IMR-90 (cell line): ENCODE results near the gene EDN2. TPM values are rescaled to one million over a fixed set of nuclear protein-coding genes. Genes with fewer than 3 reads are reported as not detected.

ENCODE experiments used
- ATAC-seq: fragments of 200-7000 bp; cut with Tn5 transposase; 2 replicates; pipeline ENCODE4 v1.9.1; 2020; ENCODE audit warnings: low read depth, mild to moderate bottlenecking, moderate library complexity
- BruUV-seq: library from RNA; stranded (reverse); fragments of 400-500 nt; replicated peaks from 2 replicates; lab custom pipeline; 2021; lab: Mats Ljungman, UMichigan
- CTCF ChIA-PET: fragments of 300-600 bp; formaldehyde crosslinking; extraction: SDS; loops from one replicate; lab custom pipeline; 2021; ENCODE audit warnings: antibody characterized with exemption; lab: Yijun Ruan, JAX
- POLR2A ChIA-PET: fragments of 300-600 bp; sonication (Branson Sonifier 250); formaldehyde crosslinking; loops from one replicate; lab custom pipeline; 2022; ENCODE audit warnings: antibody characterized with exemption; ENCODE audit not compliant: unreplicated experiment; lab: Charles Lee
- DNase-seq: peaks from one replicate; pipeline ENCODE4 v3.0.0; 2013
- H2AFZ ChIP-seq: replicated peaks from 2 replicates; pipeline ENCODE3; 2013; ENCODE audit warnings: low read length, mild to moderate bottlenecking; ENCODE audit not compliant: poor library complexity
- H2AK5ac ChIP-seq: 2 replicates; pipeline ENCODE4 v1.6.1; 2013; ENCODE audit warnings: low read depth, low read length, inconsistent platforms
- H2AK9ac ChIP-seq: replicated peaks from 2 replicates; pipeline ENCODE3; 2013; ENCODE audit warnings: mild to moderate bottlenecking, low read depth, low read length, moderate library complexity; ENCODE audit not compliant: poor library complexity
- H2BK120ac ChIP-seq: 2 replicates; pipeline ENCODE4 v1.6.1; 2013; ENCODE audit warnings: low read depth, low read length, inconsistent platforms
- H2BK15ac ChIP-seq: 3 replicates; pipeline ENCODE4 v1.6.1; 2013; ENCODE audit warnings: low read depth, low read length, inconsistent platforms
- H2BK20ac ChIP-seq: 2 replicates; pipeline ENCODE4 v1.6.1; 2013; ENCODE audit warnings: low read depth, mild to moderate bottlenecking, inconsistent platforms, low read length, moderate library complexity
- H2BK5ac ChIP-seq: 2 replicates; pipeline ENCODE4 v1.6.1; 2013; ENCODE audit warnings: mild to moderate bottlenecking, low read depth, low read length, inconsistent platforms; ENCODE audit not compliant: poor library complexity, severe bottlenecking
- H3K14ac ChIP-seq: replicated peaks from 2 replicates; pipeline ENCODE4 v1.6.1; 2013; ENCODE audit warnings: low read depth, low read length, inconsistent platforms
- H3K18ac ChIP-seq: 2 replicates; pipeline ENCODE4 v1.6.1; 2013; ENCODE audit warnings: low read depth, low read length, control low read depth
- H3K23ac ChIP-seq: 2 replicates; pipeline ENCODE4 v1.6.1; 2013; ENCODE audit warnings: low read depth, low read length, inconsistent platforms
- H3K27ac ChIP-seq: 2 replicates; pipeline ENCODE4 v1.5.1; 2013; ENCODE audit warnings: mild to moderate bottlenecking, control low read depth, low read length; ENCODE audit not compliant: insufficient read depth
- H3K27me3 ChIP-seq: 2 replicates; pipeline ENCODE4 v1.6.1; 2013; ENCODE audit warnings: low read length; ENCODE audit not compliant: control insufficient read depth, insufficient read depth
- H3K36me3 ChIP-seq: 2 replicates; pipeline ENCODE4 v1.6.1; 2013; ENCODE audit warnings: low read length, mixed read lengths; ENCODE audit not compliant: control insufficient read depth, insufficient read depth
- H3K4ac ChIP-seq: 2 replicates; pipeline ENCODE4 v1.6.1; 2013; ENCODE audit warnings: low read depth, low read length, inconsistent platforms
- H3K4me1 ChIP-seq: 2 replicates; pipeline ENCODE4 v1.6.1; 2013; ENCODE audit warnings: low read length, mixed read lengths; ENCODE audit not compliant: control insufficient read depth, insufficient read depth
- H3K4me2 ChIP-seq: 2 replicates; pipeline ENCODE4 v1.6.1; 2013; ENCODE audit warnings: low read depth, mild to moderate bottlenecking, control low read depth, low read length, moderate library complexity
- H3K4me3 ChIP-seq: 2 replicates; pipeline ENCODE4 v1.5.1; 2013; ENCODE audit warnings: low read depth, mild to moderate bottlenecking, control low read depth, low read length, moderate library complexity; ENCODE audit not compliant: insufficient read depth
- H3K56ac ChIP-seq: 2 replicates; pipeline ENCODE4 v1.6.1; 2013; ENCODE audit warnings: low read length, inconsistent platforms; ENCODE audit not compliant: insufficient read depth; ENCODE audit errors: extremely low read depth
- H3K79me1 ChIP-seq, 2 experiments: 2 replicates each; pipeline ENCODE4 v1.6.1; 2013; ENCODE audit warnings: low read length in 2 of 2, inconsistent platforms in 1 of 2, low read depth in 1 of 2
- H3K9ac ChIP-seq: 2 replicates; pipeline ENCODE4 v1.6.1; 2013; ENCODE audit warnings: low read depth, low read length, control low read depth
- H3K9me1 ChIP-seq: 2 replicates; pipeline ENCODE4 v1.6.1; 2013; ENCODE audit warnings: low read length, inconsistent platforms; ENCODE audit not compliant: insufficient read depth
- H3K9me3 ChIP-seq: 2 replicates; pipeline ENCODE4 v1.6.1; 2013; ENCODE audit warnings: low read length; ENCODE audit not compliant: control insufficient read depth, insufficient read depth
- H4K20me1 ChIP-seq: 2 replicates; pipeline ENCODE4 v1.6.1; 2013; ENCODE audit warnings: low read length, inconsistent platforms; ENCODE audit not compliant: insufficient read depth
- H4K5ac ChIP-seq: 2 replicates; pipeline ENCODE4 v1.6.1; 2013; ENCODE audit warnings: mild to moderate bottlenecking, low read depth, low read length, control low read depth
- H4K8ac ChIP-seq, 2 experiments: 2 replicates each; pipeline ENCODE4 v1.6.1; 2013; ENCODE audit warnings: low read depth in 2 of 2, low read length in 2 of 2, control low read depth in 1 of 2, inconsistent platforms in 1 of 2
- H4K91ac ChIP-seq: 2 replicates; pipeline ENCODE4 v1.6.1; 2013; ENCODE audit warnings: low read depth, low read length, inconsistent platforms; ENCODE audit not compliant: insufficient read depth
- BHLHE40 ChIP-seq: fragments of 150-350 bp; IDR thresholded peaks from 2 replicates; pipeline ENCODE4 v1.6.1; 2016; ENCODE audit warnings: mild to moderate bottlenecking, low read depth, low read length
- CEBPB ChIP-seq: IDR thresholded peaks from 2 replicates; pipeline ENCODE4 v1.6.1; 2012; ENCODE audit warnings: low read depth, low read length, improper control_type of control experiment
- CHD1 ChIP-seq: IDR thresholded peaks from 2 replicates; pipeline ENCODE4 v1.6.1; 2012; ENCODE audit warnings: low read depth, low read length, improper control_type of control experiment
- FOS ChIP-seq: fragments of 150-350 bp; IDR thresholded peaks from 2 replicates; pipeline ENCODE4 v1.6.1; 2016; ENCODE audit warnings: low read depth, low read length
- MAFK ChIP-seq: IDR thresholded peaks from 2 replicates; pipeline ENCODE4 v1.6.1; 2012; ENCODE audit warnings: low read depth, low read length, improper control_type of control experiment
- MAZ ChIP-seq: IDR thresholded peaks from 2 replicates; pipeline ENCODE4 v1.6.1; 2012; ENCODE audit warnings: low read depth, mild to moderate bottlenecking, low read length, improper control_type of control experiment, moderate library complexity, borderline replicate concordance
- NFE2L2 ChIP-seq: fragments of 150-350 bp; IDR thresholded peaks from 2 replicates; pipeline ENCODE4 v1.6.1; 2016; ENCODE audit warnings: low read depth, mild to moderate bottlenecking, low read length
- RCOR1 ChIP-seq: IDR thresholded peaks from 2 replicates; pipeline ENCODE4 v1.6.1; 2012; ENCODE audit warnings: mild to moderate bottlenecking, low read length, improper control_type of control experiment; ENCODE audit not compliant: insufficient replicate concordance
- SMC3 ChIP-seq: fragments of 150-350 bp; IDR thresholded peaks from 2 replicates; pipeline ENCODE4 v1.6.1; 2016; ENCODE audit warnings: low read depth, mild to moderate bottlenecking, antibody characterized with exemption, low read length, moderate library complexity
- USF2 ChIP-seq: fragments of 150-350 bp; IDR thresholded peaks from 2 replicates; pipeline ENCODE4 v1.6.1; 2017; ENCODE audit warnings: mild to moderate bottlenecking, antibody characterized with exemption, low read length, low read depth
- WGBS, 2 experiments: methylation state at CpG; one replicate each; pipeline versions ENCODE4 v1.1.5 to v1.1.7; 2013; ENCODE audit warnings: missing lambda C conversion rate in 2 of 2; ENCODE audit not compliant: insufficient read length in 1 of 2; ENCODE audit errors: extremely low coverage in 2 of 2; 5-methylcytosine and 5-hydroxymethylcytosine counted together
- dilution Hi-C: fragments of 300-500 bp; cut with HindIII; formaldehyde crosslinking; loops from one replicate; pipeline ENCODE4 v1.14.3; 2018; ENCODE audit warnings: low sequenced_read_pairs; ENCODE audit not compliant: unreplicated experiment
- in situ Hi-C: fragments of 300-500 bp; cut with MboI; formaldehyde crosslinking; loops from 3 replicates; pipeline ENCODE4 v1.14.3; 2019; ENCODE audit warnings: low sequenced_read_pairs, inconsistent platforms, mixed read lengths
- intact Hi-C: fragments of 100-400 bp; cut with micrococcal nuclease; formaldehyde crosslinking; loops from 2 replicates; pipeline ENCODE4 v1.10.0; 2022
- polyA plus RNA-seq, 3 experiments: library from polyadenylated mRNA; depleted of rRNA; stranded (reverse); fragments of >200 nt; gene quantifications; 2 replicates each; pipeline ENCODE4 v1.2.3, GENCODE V29; 2012; ENCODE audit warnings: low replicate concordance in 1 of 3
- total RNA-seq: library from RNA; depleted of rRNA; stranded (reverse); fragments of >200 nt; gene quantifications from 2 replicates; pipeline ENCODE4 v1.2.3, GENCODE V29; 2012
- TF ChIP-seq, protein P1 (sequence below): conservative IDR thresholded peaks from 2 replicates; pipeline ENCODE4 v1.5.1; 2012; ENCODE audit warnings: mild to moderate bottlenecking, low read depth, low read length, improper control_type of control experiment
- TF ChIP-seq, protein P2 (sequence below): fragments of 150-350 bp; IDR thresholded peaks from 2 replicates; pipeline ENCODE4 v1.6.1; 2016; ENCODE audit warnings: low read depth, mild to moderate bottlenecking, low read length, moderate library complexity, borderline replicate concordance

Gene EDN2
- total and polyA plus RNA-seq, 2 of the 4 experiments (the other 2 are of a cell fraction): 0.27 TPM; not detected in 1

DNA sequence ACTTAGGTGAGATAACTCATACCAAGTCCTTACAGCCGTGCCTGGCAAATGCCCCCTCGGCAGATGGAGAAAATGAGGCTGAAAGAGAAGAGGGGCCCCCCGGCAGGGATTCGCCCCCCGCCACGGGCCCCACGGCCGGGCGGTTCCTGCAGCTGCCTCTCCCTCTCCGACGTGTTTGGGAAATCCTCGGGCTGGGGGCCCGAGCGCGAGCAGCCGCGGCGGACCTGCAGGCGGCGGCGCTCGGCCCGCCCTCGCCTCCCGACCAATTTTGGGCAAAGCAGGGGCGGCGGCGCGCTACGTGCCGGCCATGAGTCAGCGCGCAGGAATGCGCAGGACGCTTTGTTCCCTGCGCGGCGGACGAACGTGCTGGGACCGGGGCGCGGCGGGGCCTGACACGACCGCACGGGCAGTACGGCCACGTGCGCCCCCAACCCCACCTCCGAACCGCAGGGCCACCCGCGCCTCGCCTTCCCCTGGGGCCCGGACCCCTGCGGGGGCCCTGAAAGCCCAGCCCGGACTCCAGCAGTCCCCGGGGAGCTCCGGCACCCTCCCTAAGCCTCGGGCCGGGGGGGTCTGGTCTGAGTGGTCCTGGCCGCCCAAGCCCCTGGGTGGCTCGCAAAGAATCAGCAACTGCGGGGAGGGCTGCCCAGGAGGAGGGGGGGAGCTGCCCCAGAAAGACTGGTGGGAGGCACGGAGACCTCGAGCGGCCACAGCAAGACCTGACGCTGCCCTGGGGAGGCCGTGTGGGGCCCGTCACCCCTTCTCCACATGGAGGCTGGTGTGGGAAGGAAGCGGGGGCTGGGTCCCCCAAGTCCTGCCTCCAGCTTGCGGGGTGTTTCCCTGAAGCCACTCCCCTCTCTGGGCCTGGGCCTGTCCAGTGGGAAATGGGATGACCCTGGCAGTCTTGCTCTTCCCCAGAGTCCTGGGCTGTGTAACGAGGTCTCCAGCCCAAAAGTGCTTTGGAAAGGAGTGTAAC lies 11.9 kb upstream of the EDN2 start:
- peak overlapping the region; percentile 95 for H2BK20ac ChIP-seq
- BruUV-seq: no TSS peak
- peak overlapping the region; percentile 89 for H4K5ac ChIP-seq
- ATAC-seq (peak; percentile 79), DNase-seq (peak; percentile 83)
- H4K8ac ChIP-seq: peak overlapping the region; percentile 87 to 98
- no peaks in the 10 kb centered on the region for H3K27me3 ChIP-seq
- peak overlapping the region; percentile 14 for H2BK5ac ChIP-seq
- H3K4me3 ChIP-seq: peak overlapping the region; percentile 6; the same call in 1 of the 2 replicates
- WGBS, 2 experiments: 5% methylated on average over 21 of the region's 74 CpGs; no CpG with 5 or more reads in 1 of the 2 experiments
- peak overlapping the region; percentile 94 for H2BK120ac ChIP-seq
- H3K4me1 ChIP-seq: peaks cover 22% of the 10 kb centered on the region
- dilution Hi-C loops: no loop called here
- ChIA-PET CTCF (no interaction called here), POLR2A (no interaction called here)
- H3K18ac ChIP-seq: peak overlapping the region; percentile 83
- no peaks in the 10 kb centered on the region for H3K79me1 ChIP-seq
- in situ Hi-C loops: no loop called here
- peak overlapping the region; percentile 56 for H3K27ac ChIP-seq
- H4K20me1 ChIP-seq: no peaks in the 10 kb centered on the region; the same call in 1 of the 2 replicates
- peak overlapping the region; percentile 95 for H3K23ac ChIP-seq
- H4K91ac ChIP-seq: peak overlapping the region; percentile 99
- peak overlapping the region; percentile 100 for H2BK15ac ChIP-seq
- H3K4ac ChIP-seq: peak overlapping the region; percentile 98
- H2AK5ac ChIP-seq: peak overlapping the region; percentile 100
- H2AFZ ChIP-seq: peak overlapping the region; percentile 82
- intact Hi-C loops: no loop called here
- peak overlapping the region; percentile 39 for H3K4me2 ChIP-seq
- H3K56ac ChIP-seq: peak overlapping the region; percentile 59
- peak overlapping the region; percentile 99 for H2AK9ac ChIP-seq
- peaks cover 27% of the 10 kb centered on the region for H3K9me1 ChIP-seq
- peak overlapping the region; percentile 63 for H3K9ac ChIP-seq
- no peaks in the 10 kb centered on the region for H3K9me3 ChIP-seq
- H3K14ac ChIP-seq: peak overlapping the region; percentile 97
- H3K36me3 ChIP-seq: no peaks in the 10 kb centered on the region
- TF ChIP-seq BHLHE40: peak; percentile 98
- TF ChIP-seq FOS: peak; percentile 83
- TF ChIP-seq NFE2L2: 0 out of 2 replicates have a peak, but pooled peaks have one; percentile 3
- TF ChIP-seq SMC3: no peak
- no peak for TF ChIP-seq RCOR1
- TF ChIP-seq, protein P1, sequence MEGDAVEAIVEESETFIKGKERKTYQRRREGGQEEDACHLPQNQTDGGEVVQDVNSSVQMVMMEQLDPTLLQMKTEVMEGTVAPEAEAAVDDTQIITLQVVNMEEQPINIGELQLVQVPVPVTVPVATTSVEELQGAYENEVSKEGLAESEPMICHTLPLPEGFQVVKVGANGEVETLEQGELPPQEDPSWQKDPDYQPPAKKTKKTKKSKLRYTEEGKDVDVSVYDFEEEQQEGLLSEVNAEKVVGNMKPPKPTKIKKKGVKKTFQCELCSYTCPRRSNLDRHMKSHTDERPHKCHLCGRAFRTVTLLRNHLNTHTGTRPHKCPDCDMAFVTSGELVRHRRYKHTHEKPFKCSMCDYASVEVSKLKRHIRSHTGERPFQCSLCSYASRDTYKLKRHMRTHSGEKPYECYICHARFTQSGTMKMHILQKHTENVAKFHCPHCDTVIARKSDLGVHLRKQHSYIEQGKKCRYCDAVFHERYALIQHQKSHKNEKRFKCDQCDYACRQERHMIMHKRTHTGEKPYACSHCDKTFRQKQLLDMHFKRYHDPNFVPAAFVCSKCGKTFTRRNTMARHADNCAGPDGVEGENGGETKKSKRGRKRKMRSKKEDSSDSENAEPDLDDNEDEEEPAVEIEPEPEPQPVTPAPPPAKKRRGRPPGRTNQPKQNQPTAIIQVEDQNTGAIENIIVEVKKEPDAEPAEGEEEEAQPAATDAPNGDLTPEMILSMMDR: 0 out of 2 replicates have a peak, but pooled peaks have one; percentile 12
- TF ChIP-seq CHD1: no peak
- TF ChIP-seq MAZ: peak; percentile 58; the same call in 1 of the 2 replicates
- TF ChIP-seq USF2: peak; percentile 52; the same call in 1 of the 2 replicates
- TF ChIP-seq CEBPB: no peak
- TF ChIP-seq MAFK: no peak
- TF ChIP-seq, protein P2, sequence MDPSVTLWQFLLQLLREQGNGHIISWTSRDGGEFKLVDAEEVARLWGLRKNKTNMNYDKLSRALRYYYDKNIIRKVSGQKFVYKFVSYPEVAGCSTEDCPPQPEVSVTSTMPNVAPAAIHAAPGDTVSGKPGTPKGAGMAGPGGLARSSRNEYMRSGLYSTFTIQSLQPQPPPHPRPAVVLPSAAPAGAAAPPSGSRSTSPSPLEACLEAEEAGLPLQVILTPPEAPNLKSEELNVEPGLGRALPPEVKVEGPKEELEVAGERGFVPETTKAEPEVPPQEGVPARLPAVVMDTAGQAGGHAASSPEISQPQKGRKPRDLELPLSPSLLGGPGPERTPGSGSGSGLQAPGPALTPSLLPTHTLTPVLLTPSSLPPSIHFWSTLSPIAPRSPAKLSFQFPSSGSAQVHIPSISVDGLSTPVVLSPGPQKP: no peak
